ENCODE data around the gene C10orf90. TPM values are rescaled to one million over a fixed set of nuclear protein-coding genes. Genes with fewer than 3 reads are reported as not detected.

C10orf90 gene
- total and polyA plus RNA-seq, 3 donors from 2014 or later = 4.3 to 17.6 (median 10.3) TPM

DNA sequence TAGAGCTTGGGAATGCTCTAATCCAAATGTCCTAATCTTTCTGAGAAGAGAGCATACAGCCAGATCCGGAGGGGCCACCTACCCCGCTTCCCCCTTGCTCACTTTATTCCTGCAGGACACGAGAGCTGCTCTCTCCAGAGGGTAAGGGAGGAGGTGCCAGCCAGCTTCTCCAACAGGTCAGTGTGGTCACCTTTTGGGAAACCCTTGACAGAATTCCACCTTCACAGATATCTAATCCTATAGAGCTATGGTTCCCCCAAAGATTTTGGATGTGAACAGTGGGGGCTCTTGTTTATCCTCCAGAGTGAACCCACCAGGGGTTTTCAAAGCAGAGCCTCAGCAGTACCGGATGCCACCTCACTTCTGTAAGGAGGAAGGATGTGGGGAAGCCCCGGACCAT is 34.6 kb upstream of the C10orf90 start:
- Histone ChIP-seq H3K9me3 (no peaks in the 10 kb centered on the region), H3K36me3 (ENCODE audit: low read depth, missing control alignments) (no peaks in the 10 kb centered on the region), H3K4me3 (no peak overlapping the region), H3K4me1 (no peaks in the 10 kb centered on the region), H3K27ac (no peak overlapping the region), H3K27me3 (no peaks in the 10 kb centered on the region)
- no peak for DNase-seq
- WGBS, 2 donors = 68 to 77% methylated on average over 3 to 5 of the region's 5 CpGs
- TF ChIP-seq, protein P1, sequence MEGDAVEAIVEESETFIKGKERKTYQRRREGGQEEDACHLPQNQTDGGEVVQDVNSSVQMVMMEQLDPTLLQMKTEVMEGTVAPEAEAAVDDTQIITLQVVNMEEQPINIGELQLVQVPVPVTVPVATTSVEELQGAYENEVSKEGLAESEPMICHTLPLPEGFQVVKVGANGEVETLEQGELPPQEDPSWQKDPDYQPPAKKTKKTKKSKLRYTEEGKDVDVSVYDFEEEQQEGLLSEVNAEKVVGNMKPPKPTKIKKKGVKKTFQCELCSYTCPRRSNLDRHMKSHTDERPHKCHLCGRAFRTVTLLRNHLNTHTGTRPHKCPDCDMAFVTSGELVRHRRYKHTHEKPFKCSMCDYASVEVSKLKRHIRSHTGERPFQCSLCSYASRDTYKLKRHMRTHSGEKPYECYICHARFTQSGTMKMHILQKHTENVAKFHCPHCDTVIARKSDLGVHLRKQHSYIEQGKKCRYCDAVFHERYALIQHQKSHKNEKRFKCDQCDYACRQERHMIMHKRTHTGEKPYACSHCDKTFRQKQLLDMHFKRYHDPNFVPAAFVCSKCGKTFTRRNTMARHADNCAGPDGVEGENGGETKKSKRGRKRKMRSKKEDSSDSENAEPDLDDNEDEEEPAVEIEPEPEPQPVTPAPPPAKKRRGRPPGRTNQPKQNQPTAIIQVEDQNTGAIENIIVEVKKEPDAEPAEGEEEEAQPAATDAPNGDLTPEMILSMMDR (IDR thresholded peaks at IDR 0.05) = no peak
- no peak for TF ChIP-seq POLR2A (IDR thresholded peaks at IDR 0.05)
- intact Hi-C loops (cut with DNase I; ENCODE audit: low total_unique reads) = no loop called here

DNA sequence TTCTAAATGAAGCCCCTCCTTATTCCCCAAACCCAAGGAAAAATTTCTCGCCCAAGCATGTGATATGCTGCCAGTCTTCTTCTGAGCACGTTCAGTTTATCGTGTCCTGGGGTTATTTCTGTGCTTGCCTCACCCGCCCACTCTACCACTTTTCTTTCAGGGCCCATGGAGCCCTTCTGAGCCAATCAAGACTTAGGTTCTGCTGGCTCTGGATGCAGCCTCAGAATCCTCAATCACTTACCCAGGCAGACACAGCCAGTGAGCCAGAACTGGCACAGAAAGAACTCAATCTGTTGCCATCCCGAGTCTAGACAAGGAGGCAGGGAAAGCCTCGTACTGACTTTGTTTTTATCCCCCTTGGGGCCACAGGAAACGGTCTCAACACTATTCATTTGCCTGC is 34.2 kb upstream of the C10orf90 start:
- WGBS, 2 donors = 65% methylated on average over 5 to 7 of the region's 7 CpGs
- Histone ChIP-seq H3K27ac (no peak overlapping the region), H3K27me3 (no peaks in the 10 kb centered on the region), H3K4me1 (no peaks in the 10 kb centered on the region), H3K9me3 (no peaks in the 10 kb centered on the region), H3K36me3 (ENCODE audit: low read depth, missing control alignments) (no peaks in the 10 kb centered on the region), H3K4me3 (no peak overlapping the region)
- TF ChIP-seq, protein P1 (IDR thresholded peaks at IDR 0.05) = no peak
- no peak for TF ChIP-seq POLR2A (IDR thresholded peaks at IDR 0.05)
- intact Hi-C loops (cut with DNase I; ENCODE audit: low total_unique reads) = no loop called here
- no peak for DNase-seq

DNA sequence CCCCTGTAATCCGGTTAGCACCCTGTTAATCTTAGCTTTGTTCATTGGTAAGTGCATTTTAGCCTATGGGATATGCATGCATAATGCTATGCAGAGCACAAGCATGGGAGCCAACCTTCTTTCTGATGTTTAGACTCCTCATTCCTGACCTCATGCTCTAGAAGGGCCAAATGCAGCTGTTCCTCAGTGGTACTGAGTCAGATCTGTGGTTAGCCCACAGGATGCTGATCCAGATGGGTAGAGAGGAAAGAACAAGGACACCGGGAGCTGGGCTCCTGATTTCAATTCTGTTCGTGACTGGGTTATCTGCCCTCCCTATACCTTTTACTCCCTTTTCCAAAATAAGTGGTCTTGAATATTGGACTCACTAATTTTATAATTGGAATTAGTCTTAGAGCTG is 31.7 kb upstream of the C10orf90 start:
- TF ChIP-seq, protein P1 (IDR thresholded peaks at IDR 0.05) = no peak
- TF ChIP-seq POLR2A (IDR thresholded peaks at IDR 0.05) = no peak
- H3K27me3 ChIP-seq = no peaks in the 10 kb centered on the region
- WGBS, 2 donors = 79 to 85% methylated on average over 3 of the region's 3 CpGs

DNA sequence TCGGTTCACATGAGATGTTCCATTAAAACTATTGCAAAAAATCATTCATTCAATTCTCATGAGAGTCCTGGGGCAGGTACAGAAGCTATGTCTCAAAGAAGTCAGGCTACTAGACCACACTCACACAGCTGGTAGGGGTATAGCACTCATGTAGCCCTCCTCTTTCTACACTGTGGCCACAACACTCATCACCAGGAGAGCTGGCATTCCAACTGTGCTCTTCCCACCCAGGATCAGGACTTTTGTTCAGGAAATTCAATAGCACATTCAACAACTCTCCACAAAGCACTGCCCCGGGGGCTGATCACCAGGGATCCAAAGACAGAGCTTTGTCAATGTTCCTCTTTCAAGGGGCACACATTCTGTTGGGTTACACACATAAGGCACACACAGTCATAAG is 31.0 kb upstream of the C10orf90 start:
- Histone ChIP-seq H3K36me3 (ENCODE audit: low read depth, missing control alignments) (no peaks in the 10 kb centered on the region), H3K27ac (no peak overlapping the region), H3K9me3 (no peaks in the 10 kb centered on the region), H3K4me3 (no peak overlapping the region), H3K4me1 (no peaks in the 10 kb centered on the region), H3K27me3 (no peaks in the 10 kb centered on the region)
- TF ChIP-seq, protein P1 (IDR thresholded peaks at IDR 0.05) = no peak
- TF ChIP-seq POLR2A (IDR thresholded peaks at IDR 0.05) = no peak
- WGBS, 2 donors = 80 to 97% methylated on average over 1 to 2 of the region's 2 CpGs
- intact Hi-C loops (cut with DNase I; ENCODE audit: low total_unique reads) = no loop called here
- no peak for DNase-seq

More for the DNA sequence above, 31.7 kb upstream of the C10orf90 start:
- H3K4me3 ChIP-seq = no peak overlapping the region
- no peaks in the 10 kb centered on the region for H3K4me1 ChIP-seq
- H3K27ac ChIP-seq = no peak overlapping the region
- no peak for DNase-seq
- no peaks in the 10 kb centered on the region for H3K36me3 ChIP-seq (ENCODE audit: low read depth, missing control alignments)
- intact Hi-C loops (cut with DNase I; ENCODE audit: low total_unique reads) = no loop called here
- no peaks in the 10 kb centered on the region for H3K9me3 ChIP-seq

DNA sequence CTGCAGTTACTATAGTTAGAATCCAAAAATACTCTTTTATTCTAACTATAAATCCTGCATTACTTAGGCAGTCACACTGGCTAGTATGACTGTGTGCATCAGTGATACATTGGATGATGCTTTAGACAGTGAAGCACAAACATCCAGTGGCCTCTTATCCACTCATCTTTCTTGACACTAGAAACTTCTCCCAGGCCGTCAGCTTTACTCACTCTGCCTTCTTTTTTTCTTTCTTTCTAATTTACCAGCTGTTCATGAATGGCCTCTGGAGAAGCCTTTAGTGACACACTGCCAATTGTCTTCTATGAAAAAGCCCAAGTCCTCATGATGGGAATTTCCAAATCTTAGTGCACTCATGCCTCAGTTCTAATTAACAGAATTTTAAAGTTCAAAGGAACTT is 26.2 kb upstream of the C10orf90 start:
- intact Hi-C loops (cut with DNase I; ENCODE audit: low total_unique reads) = no loop called here
- WGBS, 2 donors = 47 to 80% methylated on average over 1 of the region's 1 CpG

More for the DNA sequence above, 26.2 kb upstream of the C10orf90 start:
- H3K27me3 ChIP-seq = no peaks in the 10 kb centered on the region
- no peak for DNase-seq
- no peaks in the 10 kb centered on the region for H3K4me1 ChIP-seq
- TF ChIP-seq, protein P1 (IDR thresholded peaks at IDR 0.05) = no peak
- no peak for TF ChIP-seq POLR2A (IDR thresholded peaks at IDR 0.05)
- H3K36me3 ChIP-seq (ENCODE audit: low read depth, missing control alignments) = no peaks in the 10 kb centered on the region
- H3K4me3 ChIP-seq = no peak overlapping the region
- no peak overlapping the region for H3K27ac ChIP-seq
- no peaks in the 10 kb centered on the region for H3K9me3 ChIP-seq

Measured in testis (tissue), 3 donors.